8988T (cell line): Measurements from ENCODE around the gene PVALEF.
"Not testable (repeated sequence)": the region's sequence is repeated elsewhere in the genome, so short reads cannot be mapped to it uniquely, and the experiment has no call there.

Source experiments
- DNase-seq: peaks from one replicate; pipeline ENCODE4 v3.0.0; 2011

Gene PVALEF

DNA sequence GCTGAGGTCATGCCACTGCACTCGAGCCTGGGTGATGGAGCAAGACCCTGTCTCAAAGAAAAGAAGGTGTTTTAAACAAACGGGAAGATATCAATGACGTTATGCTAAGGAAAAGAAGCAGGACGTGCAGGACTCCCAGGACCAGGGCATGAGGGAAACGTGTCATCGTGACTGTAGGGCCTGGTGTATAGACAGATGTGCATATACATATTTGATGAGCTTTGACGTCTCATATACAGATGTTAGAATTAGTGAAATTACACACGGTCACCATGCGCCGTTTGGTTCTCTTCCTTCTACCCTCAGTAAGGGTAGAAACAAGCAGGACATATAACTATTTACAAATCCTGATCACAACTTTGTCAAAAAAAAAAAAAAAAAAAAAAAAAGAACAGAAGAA is 17.6 kb upstream of the PVALEF start:
- no peak for DNase-seq

GRCh38 chr17:81148571-81148970 is 16.7 kb upstream of the PVALEF start:
- DNase-seq: no peak

DNA sequence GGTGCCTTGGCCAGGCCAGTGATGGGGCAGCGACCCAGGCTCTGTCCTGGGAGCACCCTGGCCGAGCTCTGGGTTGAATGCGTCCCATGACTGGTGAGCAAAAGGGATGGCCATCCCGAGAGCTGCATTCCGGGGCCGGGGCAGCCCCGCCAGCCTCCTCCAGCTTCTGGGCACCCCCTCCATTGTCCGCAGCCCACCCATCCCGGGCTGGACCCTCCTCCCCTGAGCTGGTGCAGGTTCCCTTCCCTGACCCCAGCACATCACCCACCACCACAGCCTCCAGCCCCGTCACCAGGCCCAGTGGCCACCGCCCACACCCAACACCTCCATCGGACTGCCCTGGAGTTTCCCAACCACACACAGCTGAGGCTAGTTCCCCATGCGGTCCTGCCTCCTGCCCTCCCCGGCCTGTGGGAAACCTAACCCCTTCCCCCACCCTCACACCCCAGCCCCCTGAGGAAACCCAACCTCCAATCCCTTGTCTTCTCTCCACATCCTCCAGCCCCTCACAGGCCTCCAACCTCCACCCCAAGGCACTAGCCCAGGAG is 16.2 kb upstream of the PVALEF start:
- DNase-seq: no peak

GRCh38 chr17:81150377-81151077 is 14.8 kb upstream of the PVALEF start:
- DNase-seq: no peak

DNA sequence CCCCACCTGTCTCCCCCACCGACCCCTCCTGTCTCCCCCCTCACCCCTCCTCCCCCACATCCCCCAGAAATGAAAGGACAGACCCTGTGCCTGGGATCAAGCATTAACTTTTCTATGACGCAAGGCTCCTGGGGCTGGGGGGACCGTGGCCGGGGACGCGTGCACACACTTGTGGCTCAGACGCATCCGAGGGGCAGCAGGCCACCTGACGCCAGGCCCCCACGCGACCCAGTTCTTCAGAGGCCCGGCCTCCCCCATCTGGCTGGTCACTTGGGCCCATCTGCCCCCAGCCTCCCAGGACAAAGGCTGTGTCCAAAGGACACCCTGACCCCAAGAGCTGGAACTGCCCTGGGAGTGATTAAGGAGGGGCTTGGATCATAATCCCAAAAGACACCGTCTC is 14.0 kb upstream of the PVALEF start:
- no peak for DNase-seq

- no peak for DNase-seq
These were observed 12.9 kb upstream of the PVALEF start for GRCh38 chr17:81152288-81152828.

- DNase-seq: no peak
These were observed 11.9 kb upstream of the PVALEF start for GRCh38 chr17:81153340-81153803.

- not testable (repeated sequence) for DNase-seq
These were observed 11.3 kb upstream of the PVALEF start for GRCh38 chr17:81154016-81154415.

DNA sequence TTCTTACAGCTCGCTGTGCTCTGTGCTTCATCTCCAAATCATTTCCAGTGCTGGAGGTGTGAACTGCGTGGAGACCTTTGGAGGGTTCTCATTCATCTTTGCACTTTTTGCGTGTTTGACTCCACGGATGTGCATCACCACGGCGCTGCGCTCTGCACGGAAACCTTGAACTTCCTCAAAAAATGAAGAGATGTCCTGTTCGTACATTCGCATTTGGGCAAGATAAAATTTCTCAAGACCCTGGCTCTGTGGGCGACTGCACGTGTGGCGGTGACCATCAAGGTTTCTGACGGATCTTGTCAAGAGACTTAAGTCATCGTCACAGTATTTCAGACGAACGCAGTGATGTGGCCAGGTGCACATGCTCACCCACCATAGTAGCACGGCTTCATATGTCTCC is 10.3 kb upstream of the PVALEF start:
- no peak for DNase-seq

DNA sequence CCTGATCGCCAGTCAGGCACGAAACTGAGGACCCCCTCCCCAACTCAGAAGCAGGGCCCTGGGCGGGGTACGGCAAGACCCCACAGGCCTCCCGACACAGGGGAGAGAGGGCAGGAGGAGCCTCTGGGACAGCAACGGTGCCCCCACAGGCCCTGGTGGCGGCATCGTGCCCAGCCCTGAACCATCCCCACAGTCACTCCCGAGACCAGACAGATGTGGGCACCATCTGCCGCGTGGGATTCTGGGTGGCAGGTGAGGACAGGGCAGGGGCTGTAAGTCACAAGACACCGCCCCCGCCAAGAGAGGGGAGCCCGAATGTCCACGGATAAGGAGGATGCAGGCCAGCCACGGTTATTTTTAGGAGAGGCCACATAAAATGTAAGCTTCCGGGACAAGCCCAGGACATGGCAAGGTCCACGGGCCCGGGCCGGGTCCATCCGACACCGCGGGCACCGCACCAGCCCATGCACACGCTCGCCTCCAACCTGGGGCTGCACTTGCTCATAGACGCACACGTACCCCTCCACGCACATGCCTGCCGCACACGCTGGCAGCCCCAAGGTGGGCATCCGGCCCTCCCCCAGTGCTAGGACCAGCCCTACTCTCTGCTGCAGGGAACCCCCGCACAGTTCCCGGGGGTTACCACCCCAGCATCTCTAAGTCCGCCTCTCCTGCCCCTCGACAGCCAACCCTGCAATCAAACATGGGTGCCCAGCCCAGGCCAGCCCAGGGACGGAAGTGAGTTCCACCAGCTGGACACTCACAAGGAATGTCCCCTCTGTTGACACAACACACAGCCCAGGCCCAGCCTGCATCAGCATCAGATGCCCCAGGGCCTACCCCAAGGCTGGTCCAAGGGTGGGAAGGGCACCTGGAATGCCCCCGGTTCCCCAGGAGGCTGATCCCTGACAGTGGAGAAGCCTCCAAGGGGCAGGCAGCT is 8.2 kb upstream of the PVALEF start:
- no peak for DNase-seq

DNA sequence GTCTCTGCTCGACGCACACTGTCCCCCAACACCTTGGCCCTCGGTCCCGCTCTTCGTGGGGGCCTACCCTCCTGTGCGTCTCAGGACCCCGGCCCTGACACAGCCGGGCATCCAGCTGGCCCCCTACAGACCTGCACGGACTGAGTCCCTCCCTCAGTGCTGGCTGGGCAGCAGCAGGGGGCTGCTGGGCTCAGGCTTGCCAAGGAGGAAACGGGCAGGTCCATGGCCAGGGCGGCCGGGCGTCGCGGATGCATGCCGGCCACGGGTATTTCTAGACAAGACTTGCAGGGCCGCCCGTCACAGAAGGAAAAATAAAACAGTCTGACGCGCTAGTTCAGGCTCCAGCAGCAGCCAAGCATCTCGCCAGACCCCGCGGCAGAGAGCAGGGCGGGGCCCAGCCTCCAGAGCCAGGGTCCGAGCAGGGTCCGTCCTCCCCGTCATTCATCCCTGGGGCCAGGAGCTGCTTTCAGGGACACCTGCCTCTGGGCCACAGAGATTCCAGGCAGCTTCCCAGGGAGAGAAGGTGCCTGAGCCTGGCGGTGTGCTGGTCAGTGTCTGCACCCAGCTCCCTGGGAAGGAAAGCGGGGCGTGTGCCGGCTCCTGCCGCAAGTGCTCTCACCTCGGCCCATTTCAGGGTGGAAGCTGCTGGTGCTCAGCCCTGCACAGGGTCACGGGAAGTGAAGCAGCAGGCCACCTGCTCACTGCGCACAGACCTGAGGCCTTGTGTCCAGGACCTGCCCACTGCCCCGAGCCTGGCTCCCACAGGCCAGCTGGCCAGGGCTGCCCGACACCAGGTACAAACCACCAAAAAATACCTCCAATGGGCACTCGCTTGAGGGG is 7.2 kb upstream of the PVALEF start:
- no peak for DNase-seq

DNA sequence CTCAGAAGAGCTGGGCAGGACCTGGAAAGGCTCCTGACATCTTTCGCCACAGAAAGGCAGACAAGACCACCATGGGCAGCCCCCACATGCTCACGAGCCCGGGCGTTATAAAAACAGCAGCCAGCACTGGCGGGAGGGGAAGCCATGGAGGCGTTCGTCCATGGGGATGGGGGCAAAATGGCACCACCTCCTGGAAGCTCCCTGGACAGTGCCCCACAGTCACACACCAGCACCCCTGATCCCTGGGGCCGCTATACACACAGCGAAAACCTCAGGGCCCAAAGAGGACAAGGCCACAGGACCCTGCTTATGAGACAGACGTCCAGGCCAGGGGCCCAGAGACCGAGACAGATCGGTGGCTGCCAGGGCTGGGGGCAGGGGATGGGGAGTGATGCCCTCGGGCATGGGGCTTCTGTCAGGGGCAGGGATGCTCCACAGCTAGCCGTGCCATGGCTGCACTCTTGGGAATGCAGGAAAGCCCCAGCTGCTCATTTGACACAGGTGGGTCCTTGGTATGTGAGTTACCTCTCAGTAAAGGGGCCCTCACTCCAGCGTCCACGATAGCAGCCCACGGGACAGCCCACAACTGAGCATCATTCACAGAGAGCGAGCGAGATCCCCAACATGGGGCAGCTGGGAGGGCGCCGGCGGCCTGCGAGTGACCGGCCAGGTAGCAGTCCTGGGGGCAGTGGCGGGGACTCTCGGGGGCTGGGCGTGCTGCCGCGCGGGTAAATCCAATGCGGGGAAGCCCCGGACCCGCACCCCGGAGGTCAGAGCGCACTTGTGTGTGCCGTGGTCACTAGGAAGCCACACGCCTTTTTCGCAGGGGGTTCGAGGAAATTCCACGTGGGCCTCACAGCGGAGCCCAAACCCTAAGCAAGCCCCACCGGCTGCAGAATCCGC is 6.4 kb upstream of the PVALEF start:
- DNase-seq: no peak

GRCh38 chr17:81159611-81160265 is 5.6 kb upstream of the PVALEF start:
- DNase-seq: no peak

- DNase-seq: no peak
These were observed 5.0 kb upstream of the PVALEF start for GRCh38 chr17:81160306-81160705.

GRCh38 chr17:81160747-81161453 is 4.4 kb upstream of the PVALEF start:
- no peak for DNase-seq

- DNase-seq: no peak
These were observed 3.8 kb upstream of the PVALEF start for GRCh38 chr17:81161536-81161935.

DNA sequence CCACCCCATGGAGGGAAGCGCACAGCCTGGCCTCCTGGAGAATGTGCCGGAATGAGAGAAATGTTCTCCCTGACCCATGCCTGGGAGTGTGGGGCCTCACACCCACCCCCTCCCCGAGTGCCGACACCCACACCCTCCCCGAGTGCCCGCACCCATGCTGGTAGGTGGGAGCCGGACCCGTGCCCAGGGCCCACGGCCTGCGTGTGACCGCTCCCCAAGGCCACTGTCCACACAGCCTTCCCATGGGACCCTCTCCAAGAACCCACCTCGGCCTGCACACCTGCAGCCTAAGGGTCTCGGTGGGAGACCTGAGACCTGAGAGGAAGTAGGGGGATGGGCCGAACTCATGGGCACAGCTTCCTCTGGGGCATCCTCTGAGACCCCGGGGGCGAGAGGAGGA is 3.3 kb upstream of the PVALEF start:
- no peak for DNase-seq

DNA sequence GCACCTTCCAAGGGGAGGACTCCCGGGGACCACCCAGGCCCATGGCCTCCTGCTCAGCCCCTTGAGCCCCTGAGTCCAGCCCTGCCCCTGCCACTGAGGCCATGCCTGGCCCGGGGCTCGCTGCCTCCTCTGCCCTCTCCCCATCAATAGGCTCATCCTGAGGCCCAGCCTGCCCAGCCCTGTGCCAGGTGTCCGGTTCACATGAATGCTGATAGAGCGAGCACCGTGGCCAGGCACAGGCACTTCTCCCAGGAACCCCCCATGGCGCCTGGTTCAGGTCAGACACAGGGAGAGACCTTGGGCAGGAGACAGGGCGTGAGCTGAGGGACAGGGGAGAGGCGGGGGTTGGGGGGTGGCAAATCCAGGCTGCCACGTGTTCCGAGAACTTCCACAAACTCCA is 2.8 kb upstream of the PVALEF start:
- no peak for DNase-seq

DNA sequence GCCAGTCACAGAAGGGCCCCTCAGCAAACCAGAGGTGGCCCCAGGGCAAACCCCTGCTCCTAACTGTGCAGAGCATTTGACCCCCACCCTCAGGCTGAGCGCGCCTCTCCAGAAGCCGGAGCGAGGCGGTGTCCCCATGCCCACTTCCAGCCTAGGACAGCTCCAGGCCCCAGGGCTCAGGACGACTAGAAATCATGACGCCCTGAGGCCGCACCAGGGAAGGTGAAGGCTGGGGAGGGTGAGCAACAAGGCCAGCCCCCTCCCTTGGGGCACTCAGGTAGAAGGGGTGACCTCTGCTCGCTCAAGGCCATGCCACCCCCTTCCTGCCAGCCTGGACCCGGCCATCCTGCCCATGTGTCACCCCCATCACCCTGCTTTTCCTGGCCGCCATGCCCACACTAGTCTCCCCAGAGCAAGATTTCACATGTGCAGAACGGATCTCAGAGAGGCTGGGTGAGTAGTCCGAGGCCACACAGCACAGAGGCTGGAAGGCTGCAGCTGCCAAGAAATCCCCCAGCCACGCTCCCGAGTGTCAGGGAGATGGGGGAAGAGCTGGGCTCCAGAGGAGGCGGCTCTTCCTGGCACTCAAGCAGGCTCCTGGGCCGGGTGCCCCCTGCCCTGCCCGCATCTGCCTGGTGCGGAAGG is 2.1 kb upstream of the PVALEF start:
- DNase-seq: no peak
